ENCODE measurements around the gene C4orf36.
A peak's percentile ranks its signal among the peaks of the same experiment; 100 is the strongest.

C4orf36 gene

GRCh38 chr4:86935566-86935852 lies 43.3 kb upstream of the C4orf36 start:
- H3K4me3 ChIP-seq (ENCODE audit: low read length): peak overlapping the region; percentile 87
- no peak for DNase-seq (ENCODE audit: low read depth)
- TF ChIP-seq CTCF (IDR thresholded peaks at IDR 0.05; ENCODE audit: insufficient read depth, low read depth, low read length, missing control alignments): no peak

- TF ChIP-seq CTCF (IDR thresholded peaks at IDR 0.05; ENCODE audit: insufficient read depth, low read depth, low read length, missing control alignments): peak; percentile 37
- peak within 1 kb of the TSS; percentile 87 for H3K4me3 ChIP-seq (ENCODE audit: low read length)
These were observed 42.7 kb upstream of the C4orf36 start, which contains the start of gene AFF1 for GRCh38 chr4:86934771-86935565. AFF1 (plus strand) TSS chr4:86935011; CDS start chr4:86948534, 13,523 bp downstream.

GRCh38 chr4:86934147-86934770 lies 42.0 kb upstream of the C4orf36 start:
- H3K4me3 ChIP-seq (ENCODE audit: low read length): peak overlapping the region; percentile 70
- TF ChIP-seq CTCF (IDR thresholded peaks at IDR 0.05; ENCODE audit: insufficient read depth, low read depth, low read length, missing control alignments): no peak
- peak; percentile 20 for DNase-seq (ENCODE audit: low read depth)

More at GRCh38 chr4:86934771-86935565, 42.7 kb upstream of the C4orf36 start, which contains the start of gene AFF1:
- DNase-seq (ENCODE audit: low read depth): peak; percentile 92

GRCh38 chr4:86928400-86929255 lies 36.4 kb upstream of the C4orf36 start:
- no peak for DNase-seq (ENCODE audit: low read depth)
- TF ChIP-seq CTCF (IDR thresholded peaks at IDR 0.05; ENCODE audit: insufficient read depth, low read depth, low read length, missing control alignments): no peak
- H3K4me3 ChIP-seq (ENCODE audit: low read length): no peak overlapping the region

- DNase-seq (ENCODE audit: low read depth): peak; percentile 99
- TF ChIP-seq CTCF (IDR thresholded peaks at IDR 0.05; ENCODE audit: insufficient read depth, low read depth, low read length, missing control alignments): no peak
- no peak overlapping the region for H3K4me3 ChIP-seq (ENCODE audit: low read length)
These were observed 35.7 kb upstream of the C4orf36 start for GRCh38 chr4:86927843-86928395.

GRCh38 chr4:86926435-86927086 lies 34.3 kb upstream of the C4orf36 start:
- no peak overlapping the region for H3K4me3 ChIP-seq (ENCODE audit: low read length)
- TF ChIP-seq CTCF (IDR thresholded peaks at IDR 0.05; ENCODE audit: insufficient read depth, low read depth, low read length, missing control alignments): no peak
- DNase-seq (ENCODE audit: low read depth): peak; percentile 86
